PFSK-1 (cell line): Measurements from ENCODE around the gene BNIP2.

Experiments used
- POLR2AphosphoS5 ChIP-seq: IDR thresholded peaks from 2 replicates; pipeline ENCODE4 v1.6.1; 2012; ENCODE audit warnings: low read depth, mild to moderate bottlenecking, control low read depth, low read length, moderate library complexity
- SIN3A ChIP-seq: IDR thresholded peaks from 2 replicates; pipeline ENCODE4 v1.6.1; 2012; ENCODE audit warnings: mild to moderate bottlenecking, low read length, moderate library complexity, borderline replicate concordance; ENCODE audit not compliant: insufficient read depth
- TAF1 ChIP-seq: IDR thresholded peaks from 2 replicates; pipeline ENCODE4 v1.6.1; 2012; ENCODE audit warnings: low read length, control low read depth, borderline replicate concordance; ENCODE audit not compliant: insufficient read depth

- TF ChIP-seq SIN3A (no peak), POLR2AphosphoS5 (no peak), TAF1 (no peak)
These were observed 42.0 kb downstream of the BNIP2 start for GRCh38 chr15:59647085-59647484.
